Sciatic nerve (tissue), 2 donors: ENCODE measurements around the gene GDNF. TPM values are rescaled to one million over a fixed set of nuclear protein-coding genes. Genes with fewer than 3 reads are reported as not detected.

Experiments used
- ATAC-seq: fragments of 200-7000 bp; cut with Tn5 transposase; one replicate; pipeline ENCODE4 v1.9.1; 2020; ENCODE audit warnings: mild to moderate bottlenecking, moderate library complexity
- DNase-seq: peaks from one replicate; pipeline ENCODE4 v3.0.0-alpha.2; 2020; ENCODE audit warnings: low spot score
- intact Hi-C: fragments of 100-400 bp; cut with DNase I; formaldehyde crosslinking; loops from one replicate; pipeline ENCODE4 v1.14.2; 2022
- total RNA-seq: library from RNA; stranded (reverse); fragmentation: NEBNext Ultra II Directional; extraction: Animal tissue kit (Norgen Biotek cat#: 25700); gene quantifications from one replicate; pipeline ENCODE4 v1.2.1, GENCODE V29; 2021
- donor health status: DM: no; HTN: no; CAD: no.
- donor health status: DM: no; HTN: no; CAD: no.

GDNF gene
- total RNA-seq, 1 donor from 2014 or later, result not detected

DNA sequence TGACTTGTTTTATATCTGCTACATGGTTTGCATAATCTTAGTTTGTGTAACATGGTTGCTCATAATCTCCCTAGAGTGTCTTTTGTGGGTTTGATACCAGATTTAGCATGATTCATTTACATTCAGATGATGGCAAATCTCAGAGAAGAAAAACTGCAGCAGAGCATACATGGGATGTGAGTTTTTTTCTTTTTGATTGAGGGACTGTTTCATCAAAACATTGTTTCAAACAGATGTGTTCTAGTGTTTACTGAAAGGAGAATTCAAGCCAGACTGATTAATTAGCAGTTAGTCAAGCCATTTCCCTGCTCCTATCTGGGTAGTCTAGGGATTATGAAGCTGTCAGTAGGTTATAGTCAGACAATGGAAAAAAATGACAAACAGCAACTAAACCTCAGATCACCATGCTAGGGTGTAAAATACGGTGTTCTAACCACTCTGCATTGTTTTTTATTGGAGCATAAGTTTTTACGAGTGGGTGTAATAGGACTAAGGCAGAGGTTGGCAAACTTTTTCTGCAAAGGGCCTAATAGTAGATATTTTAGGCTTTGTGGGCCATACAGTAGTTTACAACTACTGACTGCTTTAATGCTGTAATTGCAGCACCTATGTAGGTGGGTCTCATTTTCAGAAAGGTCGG is 10.5 kb upstream of the GDNF start:
- intact Hi-C loops, result no loop called here
- DNase-seq (no peak), ATAC-seq (no peak)

- DNase-seq (no peak), ATAC-seq (no peak)
- intact Hi-C loops, result no loop called here
Measured at GRCh38 chr5:37849641-37850040, 9.8 kb upstream of the GDNF start.

- intact Hi-C loops, result no loop called here
- ATAC-seq (no peak), DNase-seq (no peak)
Measured at GRCh38 chr5:37847978-37848425, 8.2 kb upstream of the GDNF start.

DNA sequence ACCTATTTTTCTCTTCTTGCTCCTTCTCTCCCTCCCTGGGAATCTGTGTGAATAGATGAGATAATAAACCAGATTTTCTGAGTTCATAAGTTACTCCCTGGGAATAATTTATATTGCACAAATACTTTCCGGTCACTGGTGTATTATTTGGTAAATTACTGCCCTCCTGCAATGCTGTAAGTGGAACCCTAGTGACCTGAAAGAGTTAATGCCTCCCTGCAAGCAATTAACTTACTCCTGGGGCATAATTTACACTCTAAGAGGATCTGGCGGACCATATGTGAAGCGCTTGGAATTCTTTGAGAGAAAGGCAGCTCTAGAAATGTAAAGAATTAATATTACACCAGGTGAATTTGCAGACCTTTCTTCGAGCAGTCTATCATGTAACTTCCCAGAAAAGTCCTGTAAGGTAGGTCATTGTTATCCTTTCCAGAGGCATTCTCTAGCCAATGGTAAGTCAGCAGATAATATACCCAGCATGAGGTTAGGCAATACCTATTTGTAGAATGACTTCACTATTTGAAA is 7.0 kb upstream of the GDNF start:
- ATAC-seq (no peak), DNase-seq (no peak)
- intact Hi-C loops, result no loop called here

DNA sequence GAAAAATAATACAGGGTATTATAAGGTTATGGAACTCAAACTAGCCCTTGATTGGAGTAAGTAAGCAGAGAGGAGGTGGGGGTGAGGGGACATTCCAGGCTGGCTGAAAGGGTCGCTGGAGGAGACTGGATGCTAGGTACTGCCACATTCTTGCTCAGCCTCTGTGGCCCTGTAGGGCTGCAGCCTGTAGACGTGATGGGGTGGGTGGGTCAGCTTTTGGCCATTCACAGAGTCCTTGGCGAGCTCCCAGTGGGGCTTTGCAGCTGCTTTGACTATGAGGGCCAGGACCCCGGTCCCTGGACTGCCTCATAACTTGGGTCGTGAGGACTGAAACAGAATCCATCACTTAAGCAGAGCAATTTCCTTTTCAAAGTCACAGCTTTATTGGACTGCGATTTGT is 4.2 kb upstream of the GDNF start:
- intact Hi-C loops, result no loop called here

GRCh38 chr5:37842048-37842447 is 2.2 kb upstream of the GDNF start:
- intact Hi-C loops, result no loop called here
- no peak for ATAC-seq

More for the DNA sequence above, 4.2 kb upstream of the GDNF start:
- DNase-seq (no peak), ATAC-seq (no peak)

DNA sequence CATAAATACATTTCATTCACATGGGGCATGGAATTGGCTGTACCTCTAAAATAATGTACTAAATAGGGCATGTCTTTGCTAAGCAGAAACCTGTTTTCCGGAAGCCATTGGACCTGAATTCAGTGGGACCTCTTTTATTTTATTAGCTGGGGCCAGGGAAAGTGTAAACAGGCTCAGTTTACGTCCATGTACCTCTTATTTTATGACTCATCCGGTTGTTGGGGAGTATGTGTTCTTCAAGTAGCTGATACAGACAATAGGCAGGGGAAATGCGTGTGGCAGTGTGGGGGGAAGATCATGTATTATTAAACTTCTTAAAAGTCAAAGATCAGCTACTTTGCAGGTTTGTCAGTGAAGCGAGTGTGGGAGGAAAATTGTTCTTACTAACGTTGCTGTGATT is 1.4 kb upstream of the GDNF start:
- DNase-seq (no peak), ATAC-seq (no peak)
- intact Hi-C loops, result no loop called here

More at GRCh38 chr5:37842048-37842447, 2.2 kb upstream of the GDNF start:
- no peak for DNase-seq

DNA sequence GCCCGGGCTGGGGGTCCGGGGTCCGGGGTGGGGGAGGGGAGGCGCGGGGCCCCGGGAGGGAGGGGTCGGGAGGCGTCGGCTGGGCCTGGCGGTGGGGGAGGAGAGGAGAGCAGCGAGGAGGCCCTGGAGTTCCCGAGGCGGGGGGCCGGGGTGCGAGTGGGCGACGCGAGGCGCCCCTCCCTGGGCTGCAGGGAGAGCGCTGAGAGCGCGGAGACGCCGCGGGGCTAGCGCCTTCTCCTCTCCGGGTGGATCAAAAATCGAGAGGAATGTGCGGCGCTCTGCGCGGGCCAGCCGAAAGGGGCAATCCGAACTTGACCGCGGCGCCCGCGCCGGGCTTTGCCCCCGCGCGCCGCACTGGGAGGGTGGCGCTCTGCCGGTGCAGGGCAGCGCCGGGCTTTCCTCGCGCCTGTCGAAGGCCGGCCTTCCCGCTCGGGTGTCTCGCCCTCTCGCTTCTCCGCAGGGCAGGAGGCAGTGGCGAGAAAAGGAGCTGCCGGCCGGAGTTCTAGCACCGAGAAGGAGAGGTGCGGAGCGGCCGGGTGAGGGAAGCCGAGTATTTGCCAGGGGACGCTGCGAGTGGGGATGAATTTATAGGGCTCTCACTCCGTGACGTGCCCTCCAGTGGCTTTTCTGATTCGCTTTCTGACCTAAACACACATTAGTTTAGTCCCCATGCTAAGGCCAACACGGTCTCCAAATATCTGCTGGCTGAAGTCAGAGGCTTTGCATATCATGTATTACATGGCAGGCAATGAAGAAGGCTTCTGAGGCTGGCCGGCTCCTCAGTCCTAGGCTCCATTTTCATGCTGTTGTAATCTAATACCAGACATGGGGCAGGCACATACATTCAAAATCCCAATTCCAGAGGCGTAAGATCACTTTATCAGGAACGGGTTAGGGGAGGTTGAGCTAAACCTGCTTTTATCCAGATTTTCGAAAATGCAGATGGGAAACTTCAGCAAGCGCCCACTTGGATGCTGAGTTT is 503 bp upstream of the GDNF start:
- ATAC-seq (no peak), DNase-seq (no peak)
- intact Hi-C loops, result no loop called here

DNA sequence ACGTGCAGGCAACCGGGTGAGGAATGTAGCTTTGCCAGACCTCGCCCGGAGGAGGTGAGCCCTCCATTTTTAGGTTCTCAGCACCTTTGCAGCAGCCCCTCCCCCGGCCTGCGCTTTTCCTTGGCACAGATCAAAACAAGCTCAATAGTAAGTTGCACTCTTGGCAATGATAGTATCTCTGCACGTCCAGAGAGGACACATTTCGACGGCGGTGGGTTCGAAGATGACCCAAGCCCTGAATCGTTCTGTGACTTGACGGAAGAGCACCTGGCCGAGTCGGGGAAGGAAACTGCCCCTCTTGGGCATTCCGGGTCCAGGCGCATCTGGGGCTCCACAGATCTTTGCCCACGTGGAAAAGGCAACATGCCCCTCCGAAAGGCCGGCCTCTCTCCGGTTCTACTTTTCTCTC is 904 bp downstream of the GDNF start:
- intact Hi-C loops, result loop anchor here (10.0 kb wide), 1 partner anchor 356 kb away; no protein-coding TSS in a partner anchor
- ATAC-seq, result no peak

GRCh38 chr5:37838152-37838932 is 1.5 kb downstream of the GDNF start:
- ATAC-seq, result no peak
- intact Hi-C loops, result loop anchor here (10.0 kb wide), 1 partner anchor 356 kb away; no protein-coding TSS in a partner anchor
- DNase-seq, result no peak

More for the DNA sequence above, 904 bp downstream of the GDNF start:
- no peak for DNase-seq

DNA sequence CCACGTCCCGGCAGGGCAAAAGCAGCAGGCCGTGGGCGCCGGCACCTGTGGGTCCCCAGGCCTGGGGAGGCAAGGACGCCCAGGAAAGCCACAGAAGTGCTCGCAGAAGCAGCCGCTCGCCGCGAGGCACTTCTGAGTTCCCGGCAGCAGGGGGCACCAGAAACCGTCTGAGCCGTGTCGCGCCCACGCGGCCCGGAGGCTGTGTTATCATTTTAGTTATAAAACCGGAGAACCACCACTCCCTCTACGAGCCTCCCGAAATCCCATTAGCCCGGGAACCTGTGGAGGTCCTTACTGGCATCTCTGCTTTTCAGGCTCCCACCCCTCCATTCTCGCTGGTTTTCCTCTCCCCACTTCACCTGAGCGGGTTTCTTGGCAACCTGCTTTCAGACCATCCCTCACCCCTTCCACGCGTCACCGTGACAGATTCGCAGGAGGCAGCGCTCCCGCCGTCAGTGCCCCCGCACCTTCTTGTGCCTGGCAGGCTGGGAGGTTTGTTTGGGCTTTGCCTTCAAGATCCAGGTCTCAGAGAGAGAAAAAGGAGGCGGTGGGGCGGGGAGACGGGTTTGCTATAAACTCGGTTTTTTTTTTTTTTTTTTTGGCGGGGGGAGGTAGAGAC is 2.3 kb downstream of the GDNF start:
- DNase-seq (peak; percentile 83), ATAC-seq (peak; percentile 79)
- intact Hi-C loops, result loop anchor here (10.0 kb wide), 1 partner anchor 357 kb away; no protein-coding TSS in a partner anchor

DNA sequence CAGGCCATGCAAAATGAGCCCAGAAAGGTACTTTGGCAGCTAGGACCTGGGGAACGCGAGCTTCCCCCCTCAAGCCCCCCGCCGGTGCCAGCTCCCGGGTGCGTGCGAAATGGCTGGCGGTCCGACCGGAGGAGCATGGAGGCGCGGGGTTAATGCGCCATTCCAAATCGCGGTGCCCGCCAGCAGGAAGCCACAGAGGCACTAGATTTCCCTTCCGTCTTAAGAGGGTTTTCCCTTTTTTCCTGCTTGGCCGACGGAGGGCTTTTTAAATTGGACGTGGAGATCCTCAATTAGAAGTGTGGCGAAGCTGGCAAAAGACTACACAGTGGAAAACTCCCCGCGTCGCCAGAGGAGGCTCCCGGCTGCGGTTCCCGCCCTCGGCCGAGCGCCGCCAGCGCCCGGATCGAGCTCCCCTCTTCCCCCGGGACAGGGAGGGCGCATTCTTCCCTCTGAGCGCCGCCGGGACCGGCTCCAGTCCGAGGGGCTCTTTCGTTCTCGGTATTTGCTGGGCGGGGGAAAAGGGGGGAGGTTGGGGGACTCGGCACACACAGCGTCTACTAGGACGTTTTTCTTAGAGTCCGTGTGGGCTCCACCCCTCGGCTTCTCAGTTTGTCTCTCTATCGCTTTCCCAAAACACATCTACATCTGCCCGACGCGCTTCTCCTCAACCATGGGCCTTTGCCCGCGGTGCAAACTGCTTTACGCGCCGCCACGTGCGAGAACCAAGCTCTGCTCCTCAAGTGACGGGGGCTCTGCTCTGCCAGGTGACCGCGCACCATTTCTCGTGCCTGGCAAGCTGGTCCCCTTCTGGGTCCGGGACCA is 3.0 kb downstream of the GDNF start:
- ATAC-seq (peak; percentile 8), DNase-seq (no peak)
- intact Hi-C loops, result loop anchor here (10.0 kb wide), 1 partner anchor 358 kb away; no protein-coding TSS in a partner anchor

- intact Hi-C loops, result loop anchor here (10.0 kb wide), 1 partner anchor 359 kb away; no protein-coding TSS in a partner anchor
- DNase-seq (no peak), ATAC-seq (no peak)
Measured at GRCh38 chr5:37836235-37836591, 3.6 kb downstream of the GDNF start.

DNA sequence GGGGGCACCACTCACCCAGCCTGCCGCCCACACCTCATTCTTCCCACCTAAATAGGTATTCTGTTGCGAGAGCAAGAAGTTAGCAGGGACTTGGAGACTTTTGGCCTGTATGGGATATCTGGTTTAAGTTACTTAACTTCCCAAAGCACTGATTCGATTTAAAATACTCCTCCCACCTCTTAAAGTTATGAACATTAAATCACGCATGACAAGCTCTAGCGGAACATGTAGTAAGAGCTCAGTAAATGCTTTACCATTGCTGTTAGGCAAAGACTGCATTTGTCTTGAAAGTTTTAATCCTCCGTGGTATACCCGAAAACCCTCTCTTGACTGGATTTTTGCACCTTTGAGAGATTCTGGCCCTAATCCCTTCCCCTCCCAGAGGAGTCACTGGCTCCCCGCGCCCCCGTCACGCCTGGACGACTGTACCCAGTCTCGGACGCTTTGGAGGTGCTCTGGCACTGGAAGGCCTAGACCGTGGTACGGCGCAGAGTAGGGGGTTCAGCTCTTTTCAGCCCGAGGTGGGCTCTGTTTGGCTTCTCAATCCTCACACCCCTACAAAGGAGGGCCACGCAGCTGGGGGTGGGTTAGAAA is 4.4 kb downstream of the GDNF start:
- intact Hi-C loops, result loop anchor here (10.0 kb wide), 1 partner anchor 359 kb away; no protein-coding TSS in a partner anchor
- no peak for ATAC-seq

DNA sequence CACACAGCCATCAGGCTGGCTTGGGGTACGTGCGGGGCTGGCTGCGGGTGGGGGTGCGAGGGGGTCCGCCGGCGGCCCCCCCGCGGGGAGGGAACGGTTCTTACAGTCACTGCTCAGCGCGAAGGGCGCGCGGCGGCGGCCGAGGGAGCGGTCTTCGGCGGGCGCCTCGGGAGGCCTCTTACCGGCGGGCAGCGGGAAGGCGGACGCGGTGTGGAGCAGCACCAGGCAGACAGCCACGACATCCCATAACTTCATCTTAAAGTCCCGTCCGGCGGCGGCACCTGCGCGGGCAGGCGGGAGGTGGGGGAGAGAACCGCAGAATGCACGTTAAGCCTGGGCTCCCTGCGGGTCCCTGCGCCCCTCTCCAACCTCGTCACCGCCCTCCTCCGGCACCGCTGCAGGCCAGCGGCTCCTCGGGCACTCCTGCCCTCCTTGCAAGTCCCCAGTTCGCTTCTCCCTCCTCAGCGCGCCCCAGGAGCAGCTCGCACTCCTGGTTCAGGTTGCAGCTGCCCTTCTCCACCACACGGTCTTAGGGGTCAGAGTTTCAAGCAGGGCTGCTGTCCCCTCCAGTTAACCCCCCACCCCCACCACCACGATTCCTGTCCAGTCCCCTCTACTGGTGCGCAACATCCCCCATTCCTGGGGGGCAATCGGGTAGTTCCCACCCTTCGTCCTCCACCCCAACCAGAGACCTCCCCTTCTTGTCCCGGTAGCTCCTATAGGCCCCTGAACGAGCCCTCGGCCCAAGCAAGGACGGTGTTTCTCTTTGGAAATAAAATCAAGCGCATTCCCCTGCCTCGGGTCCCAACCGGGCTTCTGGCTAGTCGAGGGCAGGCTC is 5.1 kb downstream of the GDNF start:
- no peak for ATAC-seq
- DNase-seq, result no peak
- intact Hi-C loops, result loop anchor here (10.0 kb wide), 1 partner anchor 360 kb away; no protein-coding TSS in a partner anchor

More for the DNA sequence above, 4.4 kb downstream of the GDNF start:
- no peak for DNase-seq

- intact Hi-C loops, result loop anchor here (10.0 kb wide), 1 partner anchor 361 kb away; no protein-coding TSS in a partner anchor
- DNase-seq, result no peak
- no peak for ATAC-seq
Measured at GRCh38 chr5:37833990-37834389, 5.9 kb downstream of the GDNF start.
